K562 (cell line): ENCODE measurements around the gene CLEC10A. TPM values are rescaled to one million over a fixed set of nuclear protein-coding genes. Genes with fewer than 3 reads are reported as not detected.

Source experiments
- ATAC-seq: fragments of 200-7000 bp; cut with Tn5 transposase; 3 replicates; pipeline ENCODE4 v1.9.1; 2020; ENCODE audit warnings: moderate library complexity
- BruUV-seq: library from RNA; stranded (reverse); fragments of 400-500 nt; replicated peaks from 2 replicates; lab custom pipeline; 2021; lab: Mats Ljungman, UMichigan
- CTCF ChIA-PET: fragments of 300-600 bp; formaldehyde crosslinking; extraction: SDS; loops from one replicate; lab custom pipeline; 2021; ENCODE audit warnings: low intra/inter-chr PET ratio; lab: Yijun Ruan, JAX
- POLR2A ChIA-PET: fragments of 300-600, 350-650 bp; sonication (Branson Sonifier 250); formaldehyde crosslinking; extraction: SDS; loops from one replicate; lab custom pipeline; 2021; ENCODE audit warnings: antibody characterized with exemption, inconsistent platforms; lab: Yijun Ruan, JAX
- DNase-seq, 4 experiments: peaks; one replicate each; pipeline versions ENCODE4 v3.0.0 to v3.0.0-alpha.2; 2011 to 2018; ENCODE audit warnings: low spot score in 3 of 4, mixed read lengths in 3 of 4; ENCODE audit errors: extremely low read depth in 1 of 4
- FAIRE-seq: peaks from 2 replicates; lab custom pipeline; 2011; peaks lifted over from hg19 to GRCh38; lab: Jason Lieb, UNC
- H2AFZ ChIP-seq: 2 replicates; pipeline ENCODE4 v1.6.0; 2011; ENCODE audit warnings: low read depth, low read length, control low read depth, inconsistent platforms
- H3K27ac ChIP-seq: fragments of 200-600 bp; 3 replicates; pipeline ENCODE4 v1.8.0; 2011; ENCODE audit warnings: low read depth, mild to moderate bottlenecking, control low read depth, inconsistent platforms, low read length, moderate library complexity, mixed read lengths; ENCODE audit errors: extremely low read depth
- H3K27me3 ChIP-seq, 2 experiments: fragments of 300-600 bp in 1 of 2; 2 replicates in 1 of 2; 3 replicates in 1 of 2; pipeline versions ENCODE4 v1.6.0 to v1.8.0; 2011; ENCODE audit warnings: inconsistent platforms in 2 of 2, low read length in 2 of 2, mild to moderate bottlenecking in 1 of 2, mixed read lengths in 1 of 2, moderate library complexity in 1 of 2; ENCODE audit not compliant: control insufficient read depth in 2 of 2, insufficient read depth in 2 of 2
- H3K36me3 ChIP-seq: fragments of 300-600 bp; 3 replicates; pipeline ENCODE4 v1.8.0; 2011; ENCODE audit warnings: mild to moderate bottlenecking, low read length, inconsistent platforms; ENCODE audit not compliant: control insufficient read depth, insufficient read depth
- H3K4me1 ChIP-seq, 2 experiments: fragments of 200-600 bp in 1 of 2; replicated peaks in 1 of 2; 2 replicates in 1 of 2; 3 replicates in 1 of 2; pipeline versions ENCODE4 v1.5.1 to v1.8.0; 2011; ENCODE audit warnings: inconsistent platforms in 2 of 2, low read length in 2 of 2, mild to moderate bottlenecking in 1 of 2, mixed read lengths in 1 of 2, moderate library complexity in 1 of 2; ENCODE audit not compliant: control insufficient read depth in 2 of 2, insufficient read depth in 2 of 2
- H3K4me2 ChIP-seq: 2 replicates; pipeline ENCODE4 v1.6.1; 2011; ENCODE audit warnings: low read length, control low read depth, inconsistent platforms, mixed read lengths; ENCODE audit not compliant: insufficient read depth
- H3K4me3 ChIP-seq: fragments of 200-600 bp; sonication (generic), shearing (Covaris generic); 2 replicates; pipeline ENCODE4 v1.5.1; 2016; ENCODE audit warnings: control low read depth, inconsistent platforms
- H3K79me2 ChIP-seq: fragments of 200-600 bp; 3 replicates; pipeline ENCODE4 v1.8.0; 2011; ENCODE audit warnings: low read length, inconsistent platforms; ENCODE audit not compliant: control insufficient read depth, insufficient read depth
- H3K9ac ChIP-seq, 2 experiments: 2 replicates each; pipeline versions ENCODE4 v1.6.0 to v1.6.1; 2011; ENCODE audit warnings: low read depth in 2 of 2, low read length in 2 of 2, control low read depth in 1 of 2, inconsistent platforms in 1 of 2, mild to moderate bottlenecking in 1 of 2, mixed read lengths in 1 of 2; ENCODE audit not compliant: insufficient read depth in 1 of 2
- H3K9me1 ChIP-seq: one replicate; pipeline ENCODE4 v1.6.0; 2011; ENCODE audit warnings: inconsistent platforms, mild to moderate bottlenecking, low read length, moderate library complexity; ENCODE audit not compliant: control insufficient read depth, insufficient read depth
- H3K9me3 ChIP-seq: replicated peaks from 2 replicates; pipeline ENCODE4 v1.5.1; 2011; ENCODE audit warnings: low read depth, low read length, inconsistent platforms; ENCODE audit not compliant: control insufficient read depth, insufficient read depth
- H4K20me1 ChIP-seq: replicated peaks from 2 replicates; pipeline ENCODE4 v1.6.1; 2011; ENCODE audit warnings: low read length, inconsistent platforms, mixed read lengths; ENCODE audit not compliant: control insufficient read depth, insufficient read depth
- POLR2G ChIP-seq: fragments of 200-400 bp; formaldehyde crosslinking; IDR thresholded peaks from 2 replicates; pipeline ENCODE4 v1.6.1; 2017; ENCODE audit warnings: low read depth, mild to moderate bottlenecking, antibody characterized with exemption, low read length, moderate library complexity
- RFX1 ChIP-seq: fragments of 450-650 bp; IDR thresholded peaks from 2 replicates; pipeline ENCODE4 v1.6.1; 2016; ENCODE audit warnings: mild to moderate bottlenecking, moderate library complexity
- STAT5A ChIP-seq: IDR thresholded peaks from 2 replicates; pipeline ENCODE4 v1.6.1; 2012; ENCODE audit warnings: low read length, inconsistent platforms, borderline replicate concordance
- YY1 ChIP-seq, 3 experiments: IDR thresholded peaks; 2 replicates each; pipeline ENCODE4 v1.6.1; 2011; ENCODE audit warnings: low read length in 2 of 3, mild to moderate bottlenecking in 2 of 3, moderate library complexity in 2 of 3, borderline replicate concordance in 1 of 3, control low read depth in 1 of 3, low read depth in 1 of 3; ENCODE audit not compliant: insufficient read depth in 3 of 3, insufficient replicate concordance in 2 of 3, control insufficient read depth in 1 of 3, insufficient read length in 1 of 3; ENCODE audit errors: extremely low read depth in 1 of 3
- ZBED1 ChIP-seq: IDR thresholded peaks from 2 replicates; pipeline ENCODE4 v1.6.1; 2014
- ZNF134 ChIP-seq: fragments of 250-450 bp; sonication (Bioruptor Pico); conservative IDR thresholded peaks from 2 replicates; pipeline ENCODE4 v1.4.0; 2020
- WGBS: fragments of 100-300 bp; shearing (Covaris generic); methylation state at CpG from one replicate; pipeline ENCODE4 v1.1.6; 2016; ENCODE audit warnings: low coverage, mixed read lengths; ENCODE audit not compliant: insufficient coverage; ENCODE audit errors: missing lambda C conversion rate; 5-methylcytosine and 5-hydroxymethylcytosine counted together
- in situ Hi-C: fragments of 300-500 bp; cut with MboI; formaldehyde crosslinking; loops from 4 replicates; pipeline ENCODE4 v1.15.0; 2018; ENCODE audit warnings: inconsistent platforms, mixed read lengths
- intact Hi-C: fragments of 100-400 bp; cut with micrococcal nuclease; formaldehyde crosslinking; loops from 2 replicates; pipeline ENCODE4 v1.14.2; 2022
- polyA plus RNA-seq, 8 experiments: library from polyadenylated mRNA; depleted of rRNA in 4 of 8; stranded (reverse) in 5 of 8; unstranded in 3 of 8; fragments of >200 nt; fragmentation: Nextera tagmentation in 2 of 8; fragmentation: Illumina TruSeq in 1 of 8; extraction: Ambion mirVana in 2 of 8; extraction: Trizol in 1 of 8; gene quantifications; 2 replicates each; pipeline versions ENCODE4 v1.2.1 to v1.2.3, GENCODE V29; 2011 to 2014; ENCODE audit warnings: inconsistent platforms in 1 of 8, missing spikeins in 1 of 8
- total RNA-seq, 7 experiments: library from RNA; depleted of rRNA in 6 of 7; stranded (reverse); fragments of >200 nt in 6 of 7; fragmentation: Illumina TruSeq in 2 of 7; extraction: Trizol in 2 of 7; gene quantifications; 2 replicates each; pipeline versions ENCODE4 v1.2.1 to v1.2.3, GENCODE V29; 2011 to 2021; ENCODE audit warnings: low replicate concordance in 1 of 7
- TF ChIP-seq, protein P1 (sequence below): fragments of 450-650 bp; IDR thresholded peaks from one replicate; pipeline ENCODE4 v1.6.1; 2018; ENCODE audit warnings: mild to moderate bottlenecking, moderate library complexity; ENCODE audit not compliant: partially characterized antibody
- TF ChIP-seq, protein P2 (sequence below): fragments of 450-650 bp; formaldehyde crosslinking; conservative IDR thresholded peaks from 2 replicates; pipeline ENCODE4 v1.4.0; 2022; ENCODE audit warnings: mild to moderate bottlenecking, missing genetic modification characterization
- TF ChIP-seq, protein P3 (sequence below): sonication (generic); formaldehyde crosslinking; IDR thresholded peaks from 2 replicates; pipeline ENCODE4 v1.8.1; 2023; ENCODE audit warnings: mild to moderate bottlenecking, missing genetic modification reagents
- TF ChIP-seq, protein P4 (sequence below): fragments of 250-450 bp; sonication (Bioruptor Pico); IDR thresholded peaks from 2 replicates; pipeline ENCODE4 v1.8.0; 2022; ENCODE audit warnings: inconsistent platforms, mild to moderate bottlenecking, moderate library complexity, borderline replicate concordance

Gene CLEC10A
- total and polyA plus RNA-seq, 9 of the 15 experiments (the other 6 are each of a cell fraction or from before 2014, with no cell fraction given), result 0.04 to 0.11 (median 0.05) TPM; not detected in 6

DNA sequence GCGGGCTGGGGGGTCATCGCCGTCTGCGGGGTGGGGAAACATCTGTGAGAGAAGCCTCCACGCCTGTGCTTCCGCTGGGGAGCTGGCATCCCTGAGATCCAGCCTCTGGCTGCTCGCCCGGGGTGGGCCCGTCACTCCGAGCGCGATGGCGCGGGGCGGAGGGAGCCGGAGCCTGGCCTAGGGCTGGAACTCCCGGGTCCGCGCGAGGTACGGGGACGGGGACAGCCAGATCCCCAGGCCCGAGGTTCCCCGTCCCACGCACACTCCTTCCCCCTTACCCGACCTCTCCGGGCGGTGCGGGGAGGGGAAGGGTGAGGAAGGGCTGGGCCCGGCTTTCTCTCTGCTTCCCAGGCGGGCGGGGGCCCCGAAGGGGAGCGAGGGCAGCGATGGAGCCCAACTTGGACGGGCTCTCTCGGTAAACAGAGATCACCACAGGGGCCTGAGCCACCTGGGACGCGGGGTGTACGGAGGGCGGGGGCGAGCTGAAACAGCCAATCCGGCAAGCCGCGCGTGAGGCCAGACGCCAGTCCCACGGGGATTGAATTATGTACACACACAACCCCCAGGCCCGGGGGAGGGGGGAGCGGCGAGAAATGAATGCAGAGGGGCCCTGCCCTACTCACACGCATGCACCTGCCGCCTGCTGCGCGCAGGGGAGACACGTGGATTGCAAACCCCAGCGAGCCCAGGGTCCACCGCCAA lies 36.4 kb downstream of the CLEC10A start, which contains the start of gene SLC16A11:
Gene SLC16A11, minus strand, starts transcription at position 596 of the 702 bp plus-strand sequence. Its CDS starts 579 bp downstream, at position 17.
- in situ Hi-C loops, result loop anchor here (10.0 to 25.0 kb wide), 2 partner anchors 291 to 519 kb away; partner anchors contain the start of genes ACAP1, SENP3 and TNFSF13
- ChIA-PET CTCF (interaction anchor here (0.6 to 3.6 kb wide), 2 partner anchors 63 to 92 kb away, joined by 3 to 41 read pairs; no protein-coding TSS in a partner anchor), POLR2A (interaction anchor here (0.5 to 3.2 kb wide), 2 partner anchors 8 to 850 kb away, joined by 4 to 10 read pairs; partner anchors contain the start of gene SLC16A13)
- FAIRE-seq (no peak), ATAC-seq (no peak), DNase-seq (no peak)
- H2AFZ ChIP-seq, result no peak within 1 kb of the TSS
- H3K36me3 ChIP-seq, result no peaks in the 10 kb centered on the region
- no peak within 1 kb of the TSS for H3K27ac ChIP-seq
- WGBS, result 35% methylated on average over 5 of the region's 58 CpGs
- H3K4me1 ChIP-seq, result peaks cover 0 to 26% of the 10 kb centered on the region in 2 experiments; a peak in 4 of 5 replicates
- TF ChIP-seq, protein P1, sequence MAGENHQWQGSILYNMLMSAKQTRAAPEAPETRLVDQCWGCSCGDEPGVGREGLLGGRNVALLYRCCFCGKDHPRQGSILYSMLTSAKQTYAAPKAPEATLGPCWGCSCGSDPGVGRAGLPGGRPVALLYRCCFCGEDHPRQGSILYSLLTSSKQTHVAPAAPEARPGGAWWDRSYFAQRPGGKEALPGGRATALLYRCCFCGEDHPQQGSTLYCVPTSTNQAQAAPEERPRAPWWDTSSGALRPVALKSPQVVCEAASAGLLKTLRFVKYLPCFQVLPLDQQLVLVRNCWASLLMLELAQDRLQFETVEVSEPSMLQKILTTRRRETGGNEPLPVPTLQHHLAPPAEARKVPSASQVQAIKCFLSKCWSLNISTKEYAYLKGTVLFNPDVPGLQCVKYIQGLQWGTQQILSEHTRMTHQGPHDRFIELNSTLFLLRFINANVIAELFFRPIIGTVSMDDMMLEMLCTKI, result no peak
- no peak for TF ChIP-seq ZBED1
- TF ChIP-seq YY1 (IDR thresholded peaks at IDR 0.05; ENCODE audit: borderline replicate concordance in 1 of 3, control insufficient read depth in 1 of 3, extremely low read depth in 1 of 3, insufficient read depth in 3 of 3, insufficient read length in 1 of 3, insufficient replicate concordance in 2 of 3, low read depth in 1 of 3, low read length in 2 of 3), result no peak
- TF ChIP-seq, protein P2, sequence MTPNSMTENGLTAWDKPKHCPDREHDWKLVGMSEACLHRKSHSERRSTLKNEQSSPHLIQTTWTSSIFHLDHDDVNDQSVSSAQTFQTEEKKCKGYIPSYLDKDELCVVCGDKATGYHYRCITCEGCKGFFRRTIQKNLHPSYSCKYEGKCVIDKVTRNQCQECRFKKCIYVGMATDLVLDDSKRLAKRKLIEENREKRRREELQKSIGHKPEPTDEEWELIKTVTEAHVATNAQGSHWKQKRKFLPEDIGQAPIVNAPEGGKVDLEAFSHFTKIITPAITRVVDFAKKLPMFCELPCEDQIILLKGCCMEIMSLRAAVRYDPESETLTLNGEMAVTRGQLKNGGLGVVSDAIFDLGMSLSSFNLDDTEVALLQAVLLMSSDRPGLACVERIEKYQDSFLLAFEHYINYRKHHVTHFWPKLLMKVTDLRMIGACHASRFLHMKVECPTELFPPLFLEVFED (CRISPR knock-in tag), result no peak
- TF ChIP-seq STAT5A, result no peak
- TF ChIP-seq, protein P3, sequence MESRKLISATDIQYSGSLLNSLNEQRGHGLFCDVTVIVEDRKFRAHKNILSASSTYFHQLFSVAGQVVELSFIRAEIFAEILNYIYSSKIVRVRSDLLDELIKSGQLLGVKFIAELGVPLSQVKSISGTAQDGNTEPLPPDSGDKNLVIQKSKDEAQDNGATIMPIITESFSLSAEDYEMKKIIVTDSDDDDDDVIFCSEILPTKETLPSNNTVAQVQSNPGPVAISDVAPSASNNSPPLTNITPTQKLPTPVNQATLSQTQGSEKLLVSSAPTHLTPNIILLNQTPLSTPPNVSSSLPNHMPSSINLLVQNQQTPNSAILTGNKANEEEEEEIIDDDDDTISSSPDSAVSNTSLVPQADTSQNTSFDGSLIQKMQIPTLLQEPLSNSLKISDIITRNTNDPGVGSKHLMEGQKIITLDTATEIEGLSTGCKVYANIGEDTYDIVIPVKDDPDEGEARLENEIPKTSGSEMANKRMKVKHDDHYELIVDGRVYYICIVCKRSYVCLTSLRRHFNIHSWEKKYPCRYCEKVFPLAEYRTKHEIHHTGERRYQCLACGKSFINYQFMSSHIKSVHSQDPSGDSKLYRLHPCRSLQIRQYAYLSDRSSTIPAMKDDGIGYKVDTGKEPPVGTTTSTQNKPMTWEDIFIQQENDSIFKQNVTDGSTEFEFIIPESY (CRISPR knock-in tag), result peak; percentile 16; the same call in 1 of the 2 replicates
- no peak for TF ChIP-seq ZNF134
- TF ChIP-seq, protein P4, sequence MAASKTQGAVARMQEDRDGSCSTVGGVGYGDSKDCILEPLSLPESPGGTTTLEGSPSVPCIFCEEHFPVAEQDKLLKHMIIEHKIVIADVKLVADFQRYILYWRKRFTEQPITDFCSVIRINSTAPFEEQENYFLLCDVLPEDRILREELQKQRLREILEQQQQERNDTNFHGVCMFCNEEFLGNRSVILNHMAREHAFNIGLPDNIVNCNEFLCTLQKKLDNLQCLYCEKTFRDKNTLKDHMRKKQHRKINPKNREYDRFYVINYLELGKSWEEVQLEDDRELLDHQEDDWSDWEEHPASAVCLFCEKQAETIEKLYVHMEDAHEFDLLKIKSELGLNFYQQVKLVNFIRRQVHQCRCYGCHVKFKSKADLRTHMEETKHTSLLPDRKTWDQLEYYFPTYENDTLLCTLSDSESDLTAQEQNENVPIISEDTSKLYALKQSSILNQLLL (CRISPR knock-in tag), result no peak
- TF ChIP-seq RFX1, result no peak
- TF ChIP-seq POLR2G, result peak; percentile 15; the same call in 1 of the 2 replicates
- BruUV-seq, result no TSS peak
- H4K20me1 ChIP-seq, result no peaks in the 10 kb centered on the region
- H3K79me2 ChIP-seq, result no peaks in the 10 kb centered on the region
- H3K9me3 ChIP-seq, result no peaks in the 10 kb centered on the region
- H3K9ac ChIP-seq, result no peak within 1 kb of the TSS
- no peaks in the 10 kb centered on the region for H3K9me1 ChIP-seq
- no peak within 1 kb of the TSS for H3K4me3 ChIP-seq
- H3K27me3 ChIP-seq, result no peaks in the 10 kb centered on the region
- intact Hi-C loops, result no loop called here
- no peak within 1 kb of the TSS for H3K4me2 ChIP-seq
